B cell (primary cell): ENCODE data around the gene NDUFS4. TPM values are rescaled to one million over a fixed set of nuclear protein-coding genes. Genes with fewer than 3 reads are reported as not detected.

Experiments
- ATAC-seq: fragments of 200-7000 bp; cut with Tn5 transposase; one replicate; pipeline ENCODE4 v1.10.0; 2021; ENCODE audit warnings: low read depth, mild to moderate bottlenecking, moderate number of reproducible peaks, moderate library complexity
- CTCF ChIA-PET: fragments of 350-600 bp; sonication (Branson Sonifier 250); formaldehyde crosslinking; loops from one replicate; lab custom pipeline; 2021; ENCODE audit warnings: antibody characterized with exemption, inconsistent platforms; lab: Charles Lee
- POLR2A ChIA-PET: fragments of 350-600 bp; sonication (Branson Sonifier 250); formaldehyde crosslinking; loops from one replicate; lab custom pipeline; 2021; ENCODE audit warnings: antibody characterized with exemption; lab: Charles Lee
- DNase-seq: peaks from one replicate; pipeline ENCODE4 v3.0.0; 2013
- H2AFZ ChIP-seq: 2 replicates; pipeline ENCODE4 v1.6.1; 2012; ENCODE audit warnings: mild to moderate bottlenecking, low read depth, low read length; ENCODE audit not compliant: insufficient read depth, poor library complexity, severe bottlenecking
- H3K27ac ChIP-seq, 2 donors: 1 replicate in 1 of 2; 2 replicates in 1 of 2; pipeline ENCODE4 v1.5.1; 2012 to 2013; ENCODE audit warnings: low read length in 2 of 2, mild to moderate bottlenecking in 2 of 2, moderate library complexity in 1 of 2
- H3K27me3 ChIP-seq, 4 experiments: fragments of 200-600 bp in 1 of 4; sonication (generic) in 1 of 4; replicated peaks in 1 of 4; 1 replicate in 2 of 4; 2 replicates in 2 of 4; pipeline versions ENCODE4 v1.6.1 to v1.7.0; 2013 to 2016; ENCODE audit warnings: low read length in 3 of 4, mild to moderate bottlenecking in 2 of 4, mixed read lengths in 1 of 4, moderate library complexity in 1 of 4; ENCODE audit not compliant: insufficient read depth in 4 of 4, control insufficient read depth in 3 of 4; ENCODE audit errors: control extremely low read depth in 1 of 4
- H3K36me3 ChIP-seq, 2 experiments: replicated peaks in 1 of 2; 1 replicate in 1 of 2; 2 replicates in 1 of 2; pipeline versions ENCODE4 v1.6.1 to v1.7.1; 2013; ENCODE audit warnings: low read length in 1 of 2; ENCODE audit not compliant: insufficient read depth in 2 of 2, control insufficient read depth in 1 of 2; ENCODE audit errors: control extremely low read depth in 1 of 2, extremely low read depth in 1 of 2
- H3K4me1 ChIP-seq, 2 donors: fragments of 200-600 bp in 1 of 2; sonication (generic) in 1 of 2; 1 replicate in 1 of 2; 2 replicates in 1 of 2; pipeline versions ENCODE4 v1.5.1 to v1.6.1; 2013 to 2017; ENCODE audit warnings: low read length in 2 of 2; ENCODE audit not compliant: control insufficient read depth in 2 of 2, insufficient read depth in 2 of 2
- H3K4me2 ChIP-seq: replicated peaks from 2 replicates; pipeline ENCODE3; 2012; ENCODE audit warnings: mild to moderate bottlenecking, low read depth, low read length; ENCODE audit not compliant: poor library complexity, severe bottlenecking
- H3K4me3 ChIP-seq, 5 experiments: fragments of 200-600 bp in 1 of 5; sonication (generic) in 1 of 5; 1 replicate in 3 of 5; 2 replicates in 2 of 5; pipeline versions ENCODE4 v1.5.1 to v1.7.0; 2011 to 2016; ENCODE audit warnings: low read length in 4 of 5, mild to moderate bottlenecking in 4 of 5, low read depth in 2 of 5, control low read depth in 1 of 5, moderate library complexity in 1 of 5; ENCODE audit not compliant: insufficient read depth in 1 of 5; ENCODE audit errors: control extremely low read depth in 1 of 5, extremely low read depth in 1 of 5
- H3K79me2 ChIP-seq: fragments of 200-600 bp; sonication (generic); one replicate; pipeline ENCODE4 v1.6.0; 2016; ENCODE audit warnings: low read length; ENCODE audit not compliant: control insufficient read depth, insufficient read depth
- H3K9ac ChIP-seq: fragments of 200-600 bp; sonication (generic); 2 replicates; pipeline ENCODE4 v1.6.1; 2017; ENCODE audit warnings: mild to moderate bottlenecking, low read length, moderate library complexity
- H3K9me3 ChIP-seq, 3 donors: one replicate each; pipeline versions ENCODE4 v1.6.1 to v1.7.1; 2013; ENCODE audit warnings: low read length in 2 of 3; ENCODE audit not compliant: control insufficient read depth in 2 of 3, insufficient read depth in 1 of 3; ENCODE audit errors: control extremely low read depth in 1 of 3
- H4K20me1 ChIP-seq: 2 replicates; pipeline ENCODE4 v1.6.0; 2012; ENCODE audit warnings: mild to moderate bottlenecking, low read length; ENCODE audit not compliant: insufficient read depth, control insufficient read depth, poor library complexity, severe bottlenecking
- H3K27ac Mint-ChIP-seq: one replicate; pipeline ENCODE4 v1.8.0; 2021; ENCODE audit warnings: mixed read lengths
- H3K27me3 Mint-ChIP-seq: one replicate; pipeline ENCODE4 v1.8.0; 2021; ENCODE audit warnings: mixed read lengths
- H3K4me1 Mint-ChIP-seq: one replicate; pipeline ENCODE4 v1.8.0; 2021; ENCODE audit warnings: mixed read lengths
- H3K4me3 Mint-ChIP-seq: one replicate; pipeline ENCODE4 v1.8.0; 2021; ENCODE audit warnings: mixed read lengths
- H3K9me3 Mint-ChIP-seq: one replicate; pipeline ENCODE4 v1.8.0; 2022; ENCODE audit warnings: mixed read lengths; ENCODE audit not compliant: insufficient read depth
- CTCF ChIP-seq: fragments of 200-600 bp; IDR thresholded peaks from one replicate; pipeline ENCODE4 v1.8.0; 2022; ENCODE audit warnings: antibody characterized with exemption, mild to moderate bottlenecking
- EZH2 ChIP-seq: IDR thresholded peaks from 2 replicates; pipeline ENCODE4 v1.6.1; 2012; ENCODE audit warnings: borderline replicate concordance, low read depth, mild to moderate bottlenecking, moderate library complexity, low read length; ENCODE audit not compliant: insufficient read depth, poor library complexity, severe bottlenecking
- WGBS: methylation state at CpG from one replicate; pipeline ENCODE4 v1.1.5; 2013; ENCODE audit warnings: missing lambda C conversion rate; ENCODE audit not compliant: insufficient coverage; 5-methylcytosine and 5-hydroxymethylcytosine counted together
- intact Hi-C: fragments of 100-400 bp; cut with micrococcal nuclease; formaldehyde crosslinking; loops from one replicate; pipeline ENCODE4 v1.10.0; 2022
- polyA plus RNA-seq: library from polyadenylated mRNA; depleted of rRNA; stranded (reverse); fragments of >200 nt; gene quantifications from 2 replicates; pipeline ENCODE4 v1.2.3, GENCODE V29; 2012
- total RNA-seq, 2 donors: library from RNA; stranded (reverse); fragments of 120-200 nt in 1 of 2; gene quantifications; 1 replicate in 1 of 2; 2 replicates in 1 of 2; pipeline versions ENCODE4 v1.2.3 to v1.2.4, GENCODE V29; 2013 to 2022

NDUFS4 gene
- total and polyA plus RNA-seq, 2 donors (not counting 1 experiment from before 2014, with no cell fraction given): 24.0 to 29.0 TPM

- DNase-seq: no peak
- no peak overlapping the region for H3K27ac Mint-ChIP-seq
- no peaks in the 10 kb centered on the region for H4K20me1 ChIP-seq
- H3K4me3 ChIP-seq: no peak overlapping the region
- no peaks in the 10 kb centered on the region for H3K9me3 ChIP-seq
- POLR2A ChIA-PET: no interaction called here
- no peak overlapping the region for H3K9ac ChIP-seq
- no peaks in the 10 kb centered on the region for H3K9me3 Mint-ChIP-seq
- no peak overlapping the region for H3K4me2 ChIP-seq
- TF ChIP-seq CTCF: no peak
- TF ChIP-seq EZH2: no peak
- no peaks in the 10 kb centered on the region for H3K36me3 ChIP-seq
- intact Hi-C loops: no loop called here
- no peak overlapping the region for H3K27ac ChIP-seq
- no peak overlapping the region for H3K4me3 Mint-ChIP-seq
- peaks cover 0 to 3% (median 1%) of the 10 kb centered on the region in 4 experiments for H3K27me3 ChIP-seq
- ATAC-seq: no peak
- H3K79me2 ChIP-seq: no peaks in the 10 kb centered on the region
- no peaks in the 10 kb centered on the region for H3K4me1 Mint-ChIP-seq
- H3K4me1 ChIP-seq: no peaks in the 10 kb centered on the region
- H3K27me3 Mint-ChIP-seq: peaks cover 30% of the 10 kb centered on the region
- CTCF ChIA-PET: interaction anchor here (0.7 kb wide), 1 partner anchor 34 kb away, joined by 3 read pairs; no protein-coding TSS in a partner anchor
- no peak overlapping the region for H2AFZ ChIP-seq
- WGBS: 100% methylated on average over 1 of the region's 2 CpGs
Measured at GRCh38 chr5:53549792-53550191, 10.6 kb upstream of the NDUFS4 start.

GRCh38 chr5:53552561-53552960, 7.9 kb upstream of the NDUFS4 start:
- ChIA-PET CTCF (no interaction called here), POLR2A (no interaction called here)
- no peak overlapping the region for H2AFZ ChIP-seq
- H3K9ac ChIP-seq: no peak overlapping the region
- Mint-ChIP-seq H3K4me3 (no peak overlapping the region), H3K9me3 (no peaks in the 10 kb centered on the region), H3K27ac (no peak overlapping the region), H3K27me3 (peaks cover 40% of the 10 kb centered on the region), H3K4me1 (no peaks in the 10 kb centered on the region)
- DNase-seq (no peak), ATAC-seq (no peak)
- H3K36me3 ChIP-seq: no peaks in the 10 kb centered on the region
- H3K79me2 ChIP-seq: no peaks in the 10 kb centered on the region
- peaks cover 0 to 9% (median 1%) of the 10 kb centered on the region in 4 experiments for H3K27me3 ChIP-seq
- no peak overlapping the region for H3K4me2 ChIP-seq
- no peaks in the 10 kb centered on the region for H4K20me1 ChIP-seq
- intact Hi-C loops: no loop called here
- no peak overlapping the region for H3K27ac ChIP-seq
- no CpG with 5 or more reads among the region's 3 CpGs for WGBS
- no peaks in the 10 kb centered on the region for H3K4me1 ChIP-seq
- no peak for TF ChIP-seq EZH2
- no peak for TF ChIP-seq CTCF
- H3K9me3 ChIP-seq: no peaks in the 10 kb centered on the region
- H3K4me3 ChIP-seq: no peak overlapping the region
